H9 (cell line): Measurements from ENCODE around the gene BEND4. TPM values are rescaled to one million over a fixed set of nuclear protein-coding genes. Genes with fewer than 3 reads are reported as not detected.

Experiments
- DNase-seq: peaks from one replicate; pipeline ENCODE4 v3.0.0-alpha.2; 2017
- H2AFZ ChIP-seq: one replicate; pipeline ENCODE4 v1.6.1; 2013; ENCODE audit warnings: mild to moderate bottlenecking, low read length, control low read depth, moderate library complexity
- H2AK5ac ChIP-seq: 2 replicates; pipeline ENCODE4 v1.6.1; 2013; ENCODE audit warnings: low read length, control low read depth, mixed read lengths; ENCODE audit not compliant: insufficient read length
- H2BK120ac ChIP-seq: one replicate; pipeline ENCODE4 v1.6.1; 2013; ENCODE audit warnings: low read depth, mild to moderate bottlenecking, low read length, control low read depth, inconsistent platforms; ENCODE audit not compliant: poor library complexity, severe bottlenecking
- H2BK12ac ChIP-seq: 2 replicates; pipeline ENCODE4 v1.6.1; 2013; ENCODE audit warnings: low read length, control low read depth, mixed read lengths, low read depth; ENCODE audit not compliant: insufficient read length
- H2BK15ac ChIP-seq: 2 replicates; pipeline ENCODE4 v1.6.1; 2013; ENCODE audit warnings: low read depth, low read length, control low read depth
- H2BK20ac ChIP-seq: one replicate; pipeline ENCODE4 v1.6.1; 2013; ENCODE audit warnings: low read depth, mild to moderate bottlenecking, low read length, control low read depth, inconsistent platforms; ENCODE audit not compliant: poor library complexity, severe bottlenecking
- H2BK5ac ChIP-seq: 2 replicates; pipeline ENCODE4 v1.6.1; 2013; ENCODE audit warnings: low read length, control low read depth, mixed read lengths; ENCODE audit not compliant: insufficient read length
- H3K14ac ChIP-seq: 2 replicates; pipeline ENCODE4 v1.6.1; 2013; ENCODE audit warnings: low read length, control low read depth; ENCODE audit not compliant: insufficient read depth
- H3K18ac ChIP-seq: 2 replicates; pipeline ENCODE4 v1.6.1; 2013; ENCODE audit warnings: low read depth, mild to moderate bottlenecking, mixed read lengths, low read length, control low read depth; ENCODE audit not compliant: insufficient read length
- H3K23ac ChIP-seq: 2 replicates; pipeline ENCODE4 v1.6.1; 2013; ENCODE audit warnings: low read length, control low read depth, mixed read lengths, low read depth; ENCODE audit not compliant: insufficient read length
- H3K23me2 ChIP-seq: 2 replicates; pipeline ENCODE4 v1.6.1; 2013; ENCODE audit warnings: low read depth, mild to moderate bottlenecking, mixed read lengths, low read length, control low read depth; ENCODE audit not compliant: insufficient read length, poor library complexity, severe bottlenecking
- H3K27ac ChIP-seq: 2 replicates; pipeline ENCODE4 v1.5.1; 2013; ENCODE audit warnings: low read length, control low read depth, mixed read lengths, low read depth; ENCODE audit not compliant: insufficient read length
- H3K27me3 ChIP-seq: 2 replicates; pipeline ENCODE4 v1.6.1; 2013; ENCODE audit warnings: low read length, control low read depth, inconsistent platforms; ENCODE audit not compliant: insufficient read depth
- H3K4ac ChIP-seq: 2 replicates; pipeline ENCODE4 v1.6.1; 2013; ENCODE audit warnings: low read depth, mild to moderate bottlenecking, control low read depth, inconsistent platforms, low read length, moderate library complexity
- H3K4me1 ChIP-seq: 2 replicates; pipeline ENCODE4 v1.6.1; 2013; ENCODE audit warnings: low read length, control low read depth, inconsistent platforms; ENCODE audit not compliant: insufficient read depth
- H3K4me2 ChIP-seq: 2 replicates; pipeline ENCODE4 v1.6.1; 2013; ENCODE audit warnings: low read length, control low read depth, mixed read lengths; ENCODE audit not compliant: insufficient read length, insufficient read depth
- H3K56ac ChIP-seq: 2 replicates; pipeline ENCODE4 v1.6.1; 2013; ENCODE audit warnings: low read depth, mild to moderate bottlenecking, mixed read lengths, low read length, control low read depth; ENCODE audit not compliant: insufficient read length
- H3K79me1 ChIP-seq: 2 replicates; pipeline ENCODE4 v1.6.1; 2013; ENCODE audit warnings: low read depth, mild to moderate bottlenecking, moderate library complexity, low read length, control low read depth, inconsistent platforms; ENCODE audit not compliant: insufficient read depth, poor library complexity, severe bottlenecking
- H3K79me2 ChIP-seq: 2 replicates; pipeline ENCODE4 v1.6.1; 2013; ENCODE audit warnings: low read length, control low read depth, inconsistent platforms; ENCODE audit not compliant: insufficient read depth
- H3K9ac ChIP-seq: 2 replicates; pipeline ENCODE4 v1.6.1; 2013; ENCODE audit warnings: low read length, control low read depth, mixed read lengths; ENCODE audit not compliant: insufficient read length; ENCODE audit errors: extremely low read depth
- H3K9me3 ChIP-seq: one replicate; pipeline ENCODE4 v1.6.1; 2013; ENCODE audit warnings: low read depth, low read length, inconsistent platforms; ENCODE audit not compliant: control insufficient read depth
- H3T11ph ChIP-seq: one replicate; pipeline ENCODE4 v1.6.1; 2013; ENCODE audit warnings: mild to moderate bottlenecking, low read length, control low read depth, inconsistent platforms
- H4K20me1 ChIP-seq: one replicate; pipeline ENCODE4 v1.6.1; 2013; ENCODE audit not compliant: control insufficient read depth, insufficient read length, insufficient read depth
- H4K5ac ChIP-seq: 2 replicates; pipeline ENCODE4 v1.6.1; 2013; ENCODE audit warnings: low read depth, mild to moderate bottlenecking, mixed read lengths, low read length, control low read depth; ENCODE audit not compliant: insufficient read length
- H4K8ac ChIP-seq: replicated peaks from 2 replicates; pipeline ENCODE4 v1.6.1; 2013; ENCODE audit warnings: low read length, control low read depth, mixed read lengths, low read depth; ENCODE audit not compliant: insufficient read length
- H4K91ac ChIP-seq: 2 replicates; pipeline ENCODE4 v1.6.1; 2013; ENCODE audit warnings: low read depth, mild to moderate bottlenecking, moderate library complexity, mixed read lengths, low read length, control low read depth; ENCODE audit not compliant: insufficient read length
- H3K27ac Mint-ChIP-seq, 3 experiments: 2 replicates in 2 of 3; 3 replicates in 1 of 3; pipeline ENCODE4 v1.8.0; 2020 to 2021; ENCODE audit warnings: mixed read lengths in 3 of 3, mild to moderate bottlenecking in 1 of 3, moderate library complexity in 1 of 3
- H3K27me3 Mint-ChIP-seq: 2 replicates; pipeline ENCODE4 v1.8.0; 2021; ENCODE audit warnings: low read depth, mild to moderate bottlenecking, moderate library complexity, mixed read lengths
- H3K36me3 Mint-ChIP-seq, 3 experiments: 2 replicates in 2 of 3; 3 replicates in 1 of 3; pipeline ENCODE4 v1.8.0; 2020 to 2021; ENCODE audit warnings: low read depth in 3 of 3, mixed read lengths in 3 of 3; ENCODE audit not compliant: insufficient read depth in 1 of 3
- H3K4me1 Mint-ChIP-seq, 2 experiments: 2 replicates each; pipeline ENCODE4 v1.8.0; 2020; ENCODE audit warnings: mixed read lengths in 2 of 2
- H3K4me3 Mint-ChIP-seq, 2 experiments: 2 replicates in 1 of 2; 3 replicates in 1 of 2; pipeline ENCODE4 v1.8.0; 2020 to 2021; ENCODE audit warnings: mild to moderate bottlenecking in 2 of 2, mixed read lengths in 2 of 2, moderate library complexity in 1 of 2
- H3K9me3 Mint-ChIP-seq, 2 experiments: 2 replicates in 1 of 2; 3 replicates in 1 of 2; pipeline ENCODE4 v1.8.0; 2020; ENCODE audit warnings: mild to moderate bottlenecking in 2 of 2, mixed read lengths in 2 of 2, moderate library complexity in 1 of 2
- CTCF ChIP-seq: fragments of 200-600 bp; sonication (generic); conservative IDR thresholded peaks from 3 replicates; pipeline ENCODE4 v1.8.0; 2021; ENCODE audit warnings: antibody characterized with exemption, mild to moderate bottlenecking
- WGBS: extraction: QIAGEN DNeasy Blood & Tissue Kit; methylation state at CpG from one replicate; pipeline ENCODE4 v1.1.7; 2013; ENCODE audit warnings: missing lambda C conversion rate, low lambda C conversion rate, mixed read lengths; ENCODE audit not compliant: insufficient read length; ENCODE audit errors: extremely low coverage; 5-methylcytosine and 5-hydroxymethylcytosine counted together
- total RNA-seq: library from RNA; stranded (reverse); gene quantifications from 2 replicates; pipeline ENCODE4 v1.2.1, GENCODE V29; 2021

BEND4 gene
- total RNA-seq, 1 experiment from 2014 or later: 25.1 TPM

GRCh38 chr4:42123071-42123644 is 29.3 kb downstream of the BEND4 start:
- no peaks in the 10 kb centered on the region for H3K27me3 ChIP-seq
- no CpG with 5 or more reads among the region's 2 CpGs for WGBS

More at GRCh38 chr4:42123071-42123644, 29.3 kb downstream of the BEND4 start:
- Histone ChIP-seq H3K79me1 (no peaks in the 10 kb centered on the region), H4K20me1 (no peaks in the 10 kb centered on the region), H3K9ac (no peak overlapping the region), H3K79me2 (no peaks in the 10 kb centered on the region; the same call in 1 of the 2 replicates), H4K8ac (no peak overlapping the region), H3K18ac (no peak overlapping the region), H3K56ac (no peak overlapping the region), H2BK120ac (no peak overlapping the region), H2BK12ac (no peak overlapping the region), H3K23me2 (no peaks in the 10 kb centered on the region), H3K23ac (no peak overlapping the region), H2AFZ (no peak overlapping the region), H3T11ph (no peak overlapping the region), H3K4me1 (no peaks in the 10 kb centered on the region), H2AK5ac (no peak overlapping the region), H2BK15ac (no peak overlapping the region), H4K91ac (no peak overlapping the region), H2BK20ac (no peak overlapping the region), H2BK5ac (no peak overlapping the region), H4K5ac (no peak overlapping the region), H3K4me2 (no peak overlapping the region), H3K27ac (no peak overlapping the region), H3K4ac (no peak overlapping the region), H3K9me3 (no peaks in the 10 kb centered on the region), H3K14ac (no peak overlapping the region)
- Mint-ChIP-seq H3K36me3 (peaks cover 14 to 33% (median 25%) of the 10 kb centered on the region in 3 experiments; a peak in 6 of 7 replicates), H3K9me3 (no peaks in the 10 kb centered on the region), H3K27ac (peak overlapping the region in 1 of 3 experiments; percentile 59; a peak in 1 of 7 replicates), H3K27me3 (no peaks in the 10 kb centered on the region), H3K4me1 (peaks cover 20 to 23% of the 10 kb centered on the region in 2 experiments), H3K4me3 (no peak overlapping the region)
- no peak for TF ChIP-seq CTCF
- no peak for DNase-seq
